H1 (cell line): ENCODE measurements around the gene TMEM139. TPM values are rescaled to one million over a fixed set of nuclear protein-coding genes. Genes with fewer than 3 reads are reported as not detected.

Experiments
- CTCF ChIA-PET: fragments of 300-600 bp; sonication (Branson Sonifier 250); formaldehyde crosslinking; loops from one replicate; lab custom pipeline; 2021; ENCODE audit not compliant: partially characterized antibody; lab: Charles Lee
- POLR2A ChIA-PET: fragments of 300-600 bp; sonication (Branson Sonifier 250); formaldehyde crosslinking; loops from one replicate; lab custom pipeline; 2021; ENCODE audit warnings: inconsistent platforms; ENCODE audit not compliant: partially characterized antibody; lab: Charles Lee
- DNase-seq, 2 experiments: peaks; one replicate each; pipeline versions ENCODE4 v3.0.0 to v3.0.0-alpha.2; 2010 to 2022; ENCODE audit warnings: low spot score in 2 of 2, low read depth in 1 of 2, mixed read lengths in 1 of 2
- FAIRE-seq: peaks from 2 replicates; lab custom pipeline; 2011; peaks lifted over from hg19 to GRCh38; lab: Jason Lieb, UNC
- H2AFZ ChIP-seq: 2 replicates; pipeline ENCODE4 v1.8.1; 2012; ENCODE audit warnings: low read length, inconsistent platforms
- H2AK5ac ChIP-seq: 2 replicates; pipeline ENCODE4 v1.6.1; 2013; ENCODE audit warnings: low read depth, low read length
- H2BK120ac ChIP-seq: replicated peaks from 2 replicates; pipeline ENCODE3; 2013; ENCODE audit warnings: low read depth, low read length, inconsistent platforms
- H2BK12ac ChIP-seq: 2 replicates; pipeline ENCODE4 v1.6.1; 2013; ENCODE audit warnings: low read depth, low read length
- H2BK15ac ChIP-seq: 2 replicates; pipeline ENCODE4 v1.6.1; 2013; ENCODE audit warnings: low read length
- H2BK20ac ChIP-seq: 2 replicates; pipeline ENCODE4 v1.6.1; 2013; ENCODE audit warnings: low read length
- H2BK5ac ChIP-seq: 2 replicates; pipeline ENCODE4 v1.6.1; 2013; ENCODE audit warnings: low read depth, low read length
- H3K14ac ChIP-seq: 2 replicates; pipeline ENCODE4 v1.6.1; 2013; ENCODE audit warnings: inconsistent platforms; ENCODE audit not compliant: insufficient read length
- H3K18ac ChIP-seq: 2 replicates; pipeline ENCODE4 v1.6.1; 2013; ENCODE audit warnings: low read length; ENCODE audit errors: extremely low read depth
- H3K23ac ChIP-seq: 2 replicates; pipeline ENCODE4 v1.6.1; 2013; ENCODE audit warnings: inconsistent platforms; ENCODE audit not compliant: insufficient read length
- H3K23me2 ChIP-seq: 2 replicates; pipeline ENCODE4 v1.6.1; 2013; ENCODE audit warnings: low read depth, low read length
- H3K27ac ChIP-seq: 2 replicates; pipeline ENCODE4 v1.6.1; 2011; ENCODE audit warnings: low read depth, low read length, inconsistent platforms
- H3K27me3 ChIP-seq, 4 experiments: replicated peaks in 1 of 4; 1 replicate in 1 of 4; 2 replicates in 3 of 4; pipeline versions ENCODE4 v1.6.1 to v1.8.1; 2011 to 2013; ENCODE audit warnings: low read length in 3 of 4, mild to moderate bottlenecking in 3 of 4, inconsistent platforms in 2 of 4, mixed read lengths in 2 of 4, moderate library complexity in 1 of 4; ENCODE audit not compliant: control insufficient read depth in 3 of 4, insufficient read depth in 3 of 4; ENCODE audit errors: extremely low read depth in 1 of 4
- H3K36me3 ChIP-seq, 4 experiments: 2 replicates each; pipeline versions ENCODE4 v1.6.1 to v1.8.1; 2011 to 2013; ENCODE audit warnings: mild to moderate bottlenecking in 4 of 4, low read length in 3 of 4, moderate library complexity in 2 of 4, control low read depth in 1 of 4, inconsistent platforms in 1 of 4; ENCODE audit not compliant: insufficient read depth in 4 of 4, control insufficient read depth in 2 of 4
- H3K4ac ChIP-seq: replicated peaks from 2 replicates; pipeline ENCODE3; 2013; ENCODE audit warnings: low read length, low read depth, mixed read lengths, inconsistent platforms; ENCODE audit not compliant: insufficient read length
- H3K4me1 ChIP-seq, 4 experiments: replicated peaks in 1 of 4; 1 replicate in 1 of 4; 2 replicates in 3 of 4; pipeline versions ENCODE4 v1.6.1 to v1.8.1; 2011 to 2013; ENCODE audit warnings: low read length in 3 of 4, inconsistent platforms in 2 of 4, mixed read lengths in 1 of 4; ENCODE audit not compliant: insufficient read depth in 4 of 4, control insufficient read depth in 3 of 4
- H3K4me2 ChIP-seq, 2 experiments: 2 replicates each; pipeline versions ENCODE4 v1.6.1 to v1.8.1; 2011 to 2013; ENCODE audit warnings: low read depth in 2 of 2, low read length in 2 of 2, control low read depth in 1 of 2, inconsistent platforms in 1 of 2, mild to moderate bottlenecking in 1 of 2; ENCODE audit not compliant: insufficient read depth in 1 of 2
- H3K4me3 ChIP-seq, 4 experiments: fragments of 200-600, 300-600 bp in 1 of 4; sonication (generic), shearing (Covaris generic), sonication (Bioruptor Twin) in 1 of 4; 2 replicates each; pipeline versions ENCODE4 v1.5.1 to v1.8.1; 2011 to 2016; ENCODE audit warnings: low read length in 4 of 4, low read depth in 3 of 4, control low read depth in 2 of 4, inconsistent platforms in 2 of 4, mild to moderate bottlenecking in 2 of 4, mixed read lengths in 1 of 4, moderate library complexity in 1 of 4; ENCODE audit not compliant: insufficient read depth in 2 of 4; ENCODE audit errors: extremely low read depth in 1 of 4
- H3K56ac ChIP-seq: replicated peaks from 2 replicates; pipeline ENCODE3; 2013; ENCODE audit warnings: low read depth, mild to moderate bottlenecking, mixed read lengths, low read length, inconsistent platforms; ENCODE audit not compliant: insufficient read length
- H3K79me1 ChIP-seq: 2 replicates; pipeline ENCODE4 v1.6.1; 2013; ENCODE audit warnings: low read depth, low read length, control low read depth
- H3K79me2 ChIP-seq, 2 experiments: 2 replicates each; pipeline versions ENCODE4 v1.6.1 to v1.8.1; 2012 to 2013; ENCODE audit warnings: low read length in 2 of 2, mild to moderate bottlenecking in 2 of 2, inconsistent platforms in 1 of 2; ENCODE audit not compliant: insufficient read depth in 2 of 2, control insufficient read depth in 1 of 2
- H3K9ac ChIP-seq, 4 experiments: replicated peaks in 1 of 4; 1 replicate in 1 of 4; 2 replicates in 3 of 4; pipeline versions ENCODE4 v1.6.1 to v1.8.1; 2011 to 2013; ENCODE audit warnings: low read depth in 3 of 4, low read length in 3 of 4, control low read depth in 2 of 4, mild to moderate bottlenecking in 2 of 4, moderate library complexity in 2 of 4, inconsistent platforms in 1 of 4; ENCODE audit errors: extremely low read depth in 1 of 4
- H3K9me3 ChIP-seq, 2 experiments: 2 replicates each; pipeline versions ENCODE4 v1.6.1 to v1.8.1; 2012 to 2013; ENCODE audit warnings: mild to moderate bottlenecking in 2 of 2, moderate library complexity in 2 of 2, control low read depth in 1 of 2, inconsistent platforms in 1 of 2, low read depth in 1 of 2, low read length in 1 of 2, mixed read lengths in 1 of 2; ENCODE audit not compliant: insufficient read depth in 2 of 2
- H4K20me1 ChIP-seq, 2 experiments: replicated peaks in 1 of 2; 2 replicates each; pipeline versions ENCODE3 to v1.8.1; 2011 to 2013; ENCODE audit warnings: inconsistent platforms in 2 of 2, low read length in 2 of 2, mild to moderate bottlenecking in 1 of 2; ENCODE audit not compliant: insufficient read depth in 2 of 2, control insufficient read depth in 1 of 2
- H4K5ac ChIP-seq: 2 replicates; pipeline ENCODE4 v1.6.1; 2013; ENCODE audit warnings: low read length, low read depth, mixed read lengths, inconsistent platforms; ENCODE audit not compliant: insufficient read length
- H4K8ac ChIP-seq: 2 replicates; pipeline ENCODE4 v1.8.0; 2013; ENCODE audit warnings: mild to moderate bottlenecking, moderate library complexity, low read length, inconsistent platforms; ENCODE audit not compliant: insufficient read depth; ENCODE audit errors: extremely low read depth
- H4K91ac ChIP-seq: replicated peaks from 2 replicates; pipeline ENCODE3; 2013; ENCODE audit warnings: low read length, mixed read lengths, inconsistent platforms; ENCODE audit not compliant: insufficient read length
- polyA plus RNA-seq, 7 experiments: library from polyadenylated mRNA; depleted of rRNA in 3 of 7; stranded (reverse) in 5 of 7; unstranded in 2 of 7; fragments of >200 nt in 5 of 7; fragments of 200-250 nt in 2 of 7; gene quantifications; 1 replicate in 5 of 7; 2 replicates in 1 of 7; 4 replicates in 1 of 7; pipeline versions ENCODE4 v1.2.1 to v1.2.3, GENCODE V29; 2011 to 2013; ENCODE audit warnings: missing spikeins in 2 of 7, mixed read lengths in 2 of 7
- total RNA-seq: library from RNA; stranded (reverse); fragmentation: NEBNext Ultra II Directional; extraction: Animal tissue kit (Norgen Biotek cat#: 25700); gene quantifications from 2 replicates; pipeline ENCODE4 v1.2.1, GENCODE V29; 2021
- TF ChIP-seq, protein P1 (sequence below): IDR thresholded peaks from 2 replicates; pipeline ENCODE4 v1.6.1; 2012; ENCODE audit warnings: inconsistent platforms

The TMEM139 gene
- total and polyA plus RNA-seq, 2 of the 8 experiments (the other 6 are each of a cell fraction or from before 2014, with no cell fraction given), result 3.2 to 6.7 TPM

- H3K27ac ChIP-seq, result no peak overlapping the region
- H3K4ac ChIP-seq, result no peak overlapping the region
- CTCF ChIA-PET, result interaction anchor here (1.0 kb wide), 1 partner anchor 35 kb away, joined by 3 read pairs; no protein-coding TSS in a partner anchor
- no peak overlapping the region for H2AFZ ChIP-seq
- no peak overlapping the region for H2BK120ac ChIP-seq
- FAIRE-seq (no peak), DNase-seq (no peak)
- no peak overlapping the region for H4K91ac ChIP-seq
- no peaks in the 10 kb centered on the region for H3K79me1 ChIP-seq
- POLR2A ChIA-PET, result no interaction called here
- no peaks in the 10 kb centered on the region for H3K36me3 ChIP-seq
- H3K79me2 ChIP-seq, result no peaks in the 10 kb centered on the region
- H4K5ac ChIP-seq, result no peak overlapping the region
- TF ChIP-seq, protein P1, sequence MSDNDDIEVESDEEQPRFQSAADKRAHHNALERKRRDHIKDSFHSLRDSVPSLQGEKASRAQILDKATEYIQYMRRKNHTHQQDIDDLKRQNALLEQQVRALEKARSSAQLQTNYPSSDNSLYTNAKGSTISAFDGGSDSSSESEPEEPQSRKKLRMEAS, result no peak
- H3K23me2 ChIP-seq, result no peaks in the 10 kb centered on the region
- no peak overlapping the region for H3K4me3 ChIP-seq
- H2BK15ac ChIP-seq, result no peak overlapping the region
- no peak overlapping the region for H3K23ac ChIP-seq
- no peak overlapping the region for H3K4me2 ChIP-seq
- no peaks in the 10 kb centered on the region; a peak in 1 of 7 replicates for H3K27me3 ChIP-seq
- H2AK5ac ChIP-seq, result no peak overlapping the region
- H4K8ac ChIP-seq, result no peak overlapping the region
- H3K18ac ChIP-seq, result no peak overlapping the region
- H2BK20ac ChIP-seq, result no peak overlapping the region
- H3K9ac ChIP-seq, result no peak overlapping the region
- H3K14ac ChIP-seq, result no peak overlapping the region
- H3K4me1 ChIP-seq, result no peaks in the 10 kb centered on the region
- no peaks in the 10 kb centered on the region for H4K20me1 ChIP-seq
- no peak overlapping the region for H3K56ac ChIP-seq
- no peak overlapping the region for H2BK12ac ChIP-seq
- peaks cover 2 to 3% of the 10 kb centered on the region in 2 experiments; a peak in 2 of 4 replicates for H3K9me3 ChIP-seq
- no peak overlapping the region for H2BK5ac ChIP-seq
These were observed 47.4 kb upstream of the TMEM139 start for GRCh38 chr7:143237366-143237765.
